B cell (primary cell): ENCODE measurements around the gene UAP1L1.

Experiments
- EZH2 ChIP-seq: IDR thresholded peaks from 2 replicates; pipeline ENCODE4 v1.6.1; 2012; ENCODE audit warnings: borderline replicate concordance, low read depth, mild to moderate bottlenecking, moderate library complexity, low read length; ENCODE audit not compliant: insufficient read depth, poor library complexity, severe bottlenecking
- TF ChIP-seq, protein P1 (sequence below): fragments of 200-600 bp; IDR thresholded peaks from one replicate; pipeline ENCODE4 v1.8.0; 2022; ENCODE audit warnings: antibody characterized with exemption, mild to moderate bottlenecking

DNA sequence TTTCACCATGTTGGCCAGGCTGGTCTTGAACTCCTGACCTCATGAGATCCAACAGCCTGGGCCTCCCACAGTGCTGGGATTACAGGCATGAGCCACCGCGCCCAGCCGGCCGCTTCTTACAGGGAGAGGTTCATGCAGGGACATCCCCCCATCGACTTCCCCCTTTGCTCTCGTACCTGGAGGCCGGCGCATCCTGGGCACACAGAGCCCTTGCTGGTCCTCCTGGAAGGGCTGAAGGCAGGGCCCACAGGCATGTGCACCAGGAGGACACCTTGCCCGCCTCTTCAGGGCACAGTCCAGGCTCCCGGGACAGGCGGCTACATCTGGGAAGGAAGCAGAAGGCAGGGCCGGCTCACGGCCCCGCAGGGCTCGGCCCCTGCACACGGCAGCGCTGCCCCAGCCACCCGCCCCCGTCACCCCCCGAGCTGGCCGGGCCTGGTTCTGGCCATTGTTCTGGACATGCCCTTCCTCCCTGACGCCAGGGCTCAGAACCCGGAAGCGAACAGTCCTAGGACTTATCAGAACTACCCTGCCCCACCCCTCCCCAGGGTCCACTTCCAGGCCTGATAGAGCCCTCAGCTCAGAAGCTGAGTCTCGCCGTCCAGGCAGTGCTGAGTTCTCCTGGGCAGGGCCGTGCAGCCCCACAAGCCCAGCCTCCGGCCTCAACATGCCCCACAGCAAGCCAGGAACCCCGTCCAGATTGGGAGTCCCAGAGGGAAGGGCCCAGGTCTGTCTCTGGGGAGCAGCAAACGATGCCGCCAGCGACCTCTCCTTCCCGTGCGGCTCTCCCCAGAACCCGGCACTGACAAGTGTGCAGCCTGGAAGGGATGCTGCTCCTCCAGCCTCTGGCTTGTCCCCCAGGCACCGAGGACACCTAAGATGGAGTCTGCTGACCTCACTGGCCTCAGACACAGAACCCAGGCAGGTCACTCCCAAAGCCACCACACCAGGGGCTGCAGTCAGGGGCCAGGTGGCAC lies 34.3 kb upstream of the UAP1L1 start:
- TF ChIP-seq, protein P1, sequence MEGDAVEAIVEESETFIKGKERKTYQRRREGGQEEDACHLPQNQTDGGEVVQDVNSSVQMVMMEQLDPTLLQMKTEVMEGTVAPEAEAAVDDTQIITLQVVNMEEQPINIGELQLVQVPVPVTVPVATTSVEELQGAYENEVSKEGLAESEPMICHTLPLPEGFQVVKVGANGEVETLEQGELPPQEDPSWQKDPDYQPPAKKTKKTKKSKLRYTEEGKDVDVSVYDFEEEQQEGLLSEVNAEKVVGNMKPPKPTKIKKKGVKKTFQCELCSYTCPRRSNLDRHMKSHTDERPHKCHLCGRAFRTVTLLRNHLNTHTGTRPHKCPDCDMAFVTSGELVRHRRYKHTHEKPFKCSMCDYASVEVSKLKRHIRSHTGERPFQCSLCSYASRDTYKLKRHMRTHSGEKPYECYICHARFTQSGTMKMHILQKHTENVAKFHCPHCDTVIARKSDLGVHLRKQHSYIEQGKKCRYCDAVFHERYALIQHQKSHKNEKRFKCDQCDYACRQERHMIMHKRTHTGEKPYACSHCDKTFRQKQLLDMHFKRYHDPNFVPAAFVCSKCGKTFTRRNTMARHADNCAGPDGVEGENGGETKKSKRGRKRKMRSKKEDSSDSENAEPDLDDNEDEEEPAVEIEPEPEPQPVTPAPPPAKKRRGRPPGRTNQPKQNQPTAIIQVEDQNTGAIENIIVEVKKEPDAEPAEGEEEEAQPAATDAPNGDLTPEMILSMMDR, result no peak
- no peak for TF ChIP-seq EZH2
